GM19099 (cell line): Measurements from ENCODE around the gene ANAPC7.

Source experiments
- POLR2A ChIP-seq: IDR thresholded peaks from 3 replicates; pipeline ENCODE4 v1.6.1; 2011; ENCODE audit warnings: low read depth; ENCODE audit not compliant: insufficient read length; ENCODE audit errors: extremely low read depth

Gene ANAPC7

DNA sequence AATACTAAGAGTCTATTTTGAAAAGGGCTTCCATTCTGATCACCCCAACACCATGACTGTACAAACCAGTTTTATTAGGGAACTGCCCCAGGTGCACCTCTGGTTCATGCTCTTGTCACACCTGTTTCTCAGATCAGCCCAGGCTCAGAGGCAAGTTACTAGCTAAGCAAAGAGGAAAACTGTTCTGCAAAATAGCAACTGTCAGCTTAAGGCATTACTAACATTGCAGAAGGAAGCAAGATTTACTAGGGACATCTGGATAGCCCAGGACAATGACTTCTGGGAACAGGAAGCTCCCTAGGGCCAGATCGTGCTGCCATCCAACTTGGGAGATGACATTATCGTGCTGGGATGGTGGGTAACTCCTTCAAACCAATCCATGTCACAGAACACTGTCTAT, 30.1 kb downstream of the ANAPC7 start:
- no peak for TF ChIP-seq POLR2A

DNA sequence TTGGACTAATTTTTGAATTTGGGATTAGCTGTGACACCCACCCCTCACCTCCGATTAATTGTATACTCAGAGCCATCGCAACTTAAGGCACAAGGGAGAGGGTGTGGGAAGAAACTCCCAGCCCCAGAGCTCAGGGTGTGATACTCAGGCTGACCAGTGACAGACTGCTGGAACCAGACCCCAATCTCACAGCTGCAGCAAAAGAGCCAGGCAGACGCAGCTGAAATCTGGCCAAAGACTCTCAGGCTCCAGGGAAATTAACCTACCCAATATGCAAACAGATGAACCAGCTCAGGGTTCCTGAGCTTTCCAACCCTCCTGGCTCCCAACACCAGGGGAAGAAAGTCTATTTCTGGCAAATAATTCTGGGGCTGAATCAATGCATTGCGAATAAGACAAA, 30.5 kb downstream of the ANAPC7 start:
- TF ChIP-seq POLR2A: no peak

DNA sequence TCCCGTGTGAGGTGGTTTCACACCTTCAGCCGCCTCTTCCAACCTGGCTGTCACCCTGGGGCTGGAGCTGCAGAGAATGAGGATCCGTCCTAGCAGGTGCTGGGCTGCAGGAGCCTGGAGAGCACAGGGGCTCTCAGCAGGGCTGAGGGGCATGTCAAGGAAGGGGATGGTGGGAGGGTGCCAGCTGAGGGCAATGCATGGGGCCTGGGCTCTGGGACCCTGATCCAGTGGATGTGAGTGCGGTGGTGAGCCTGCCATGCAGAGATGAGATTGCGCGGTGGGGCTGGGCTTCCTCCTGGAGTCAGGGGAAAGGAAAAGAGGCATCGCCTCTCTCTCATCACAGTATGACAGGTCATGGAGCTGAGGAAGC, 31.5 kb downstream of the ANAPC7 start:
- TF ChIP-seq POLR2A: no peak

- no peak for TF ChIP-seq POLR2A
These were observed 32.0 kb downstream of the ANAPC7 start for GRCh38 chr12:110371408-110372055.

- TF ChIP-seq POLR2A: no peak
These were observed 32.7 kb downstream of the ANAPC7 start for GRCh38 chr12:110370732-110371231.

DNA sequence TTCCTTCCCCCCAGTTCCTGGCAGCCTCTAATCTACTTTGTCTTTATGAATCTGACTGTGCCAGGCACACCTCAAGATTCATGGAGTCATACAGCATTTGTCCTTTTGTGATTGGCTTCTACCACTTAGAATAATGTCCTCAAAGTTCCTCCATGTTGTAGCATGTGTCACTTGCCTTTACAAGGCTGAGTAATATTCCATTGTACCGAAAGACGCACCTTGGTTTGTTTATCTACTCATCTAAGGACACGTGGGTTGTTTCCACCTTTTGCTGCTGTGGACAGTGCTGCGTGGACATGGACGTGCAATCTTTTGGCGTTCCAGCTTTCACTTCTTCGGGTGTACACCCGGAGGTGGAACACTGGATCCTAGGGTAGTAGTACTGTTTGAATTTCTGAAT, 33.5 kb downstream of the ANAPC7 start:
- TF ChIP-seq POLR2A: no peak

DNA sequence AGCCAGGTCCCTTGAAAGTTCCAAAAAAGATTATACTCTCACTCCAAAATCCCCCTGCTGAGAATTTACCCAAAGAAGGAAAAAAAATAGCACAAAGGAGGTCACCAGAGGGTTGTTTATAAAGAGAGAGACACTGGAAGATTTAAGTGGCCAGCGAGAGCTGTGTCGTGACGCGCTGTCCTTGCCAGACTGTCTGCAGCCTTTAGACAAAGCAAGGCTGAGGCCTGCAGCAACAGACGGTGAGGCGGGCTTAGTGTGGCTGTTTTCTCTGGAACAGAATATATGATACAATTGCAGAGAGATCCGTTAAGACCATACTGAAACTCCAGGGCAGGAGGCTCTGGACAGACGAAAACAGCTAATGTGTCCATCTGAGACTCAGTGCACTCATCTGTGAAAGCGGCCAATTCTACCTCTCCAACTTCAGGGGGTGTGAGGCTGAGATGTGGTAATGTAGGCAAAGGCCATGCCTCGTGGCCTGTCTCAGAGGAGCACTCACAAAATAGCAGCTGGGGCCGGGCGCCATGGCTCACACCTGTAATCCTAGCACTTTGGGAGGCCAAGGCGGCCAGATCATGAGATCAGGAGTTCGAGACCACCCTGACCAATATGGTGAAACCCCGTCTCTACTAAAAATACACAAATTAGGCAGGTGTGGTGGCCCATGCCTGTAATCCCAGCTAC, 36.2 kb downstream of the ANAPC7 start:
- no peak for TF ChIP-seq POLR2A

GRCh38 chr12:110366321-110367142, 37.0 kb downstream of the ANAPC7 start:
- TF ChIP-seq POLR2A: no peak

DNA sequence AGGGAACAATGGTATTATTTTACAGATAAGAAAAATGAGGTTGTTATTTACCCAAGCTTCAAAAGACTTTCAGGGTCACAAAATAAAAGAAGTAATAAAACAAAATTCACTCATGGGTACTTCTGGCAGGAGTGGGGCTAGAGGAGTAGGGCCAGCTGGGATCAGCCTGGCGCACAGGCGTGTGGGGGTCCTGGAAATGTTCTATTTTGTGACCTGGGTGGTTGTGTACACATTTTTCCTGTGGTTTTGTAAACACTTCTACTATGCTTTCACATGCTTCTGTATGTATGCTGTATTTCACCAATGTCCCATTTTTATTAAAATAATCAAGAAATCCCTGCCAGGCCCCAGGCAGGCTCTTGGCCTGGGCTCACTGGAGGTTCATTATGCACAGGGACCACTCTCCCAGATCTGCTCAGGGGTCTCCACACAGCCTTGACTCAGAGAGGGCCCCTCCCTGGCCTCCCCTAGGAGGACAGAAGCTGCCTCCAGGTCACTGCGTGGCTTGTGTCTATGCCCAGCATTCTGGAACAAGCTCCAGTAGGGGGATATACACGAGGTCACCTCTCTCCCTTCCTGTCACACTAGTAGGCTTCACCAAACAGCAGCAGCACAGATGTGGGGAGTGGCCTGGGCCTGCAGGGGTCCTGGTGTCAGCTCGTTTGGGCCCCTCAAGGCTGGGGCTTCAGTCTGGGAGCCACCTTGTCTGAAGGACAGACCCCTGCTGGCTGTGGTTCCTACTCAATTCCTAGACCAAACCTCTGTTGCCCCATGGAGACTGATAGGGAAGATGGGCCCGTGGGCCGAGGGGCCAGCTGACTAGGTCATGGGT, 37.8 kb downstream of the ANAPC7 start:
- no peak for TF ChIP-seq POLR2A

- TF ChIP-seq POLR2A: no peak
These were observed 42.3 kb downstream of the ANAPC7 start for GRCh38 chr12:110361216-110361615.

- no peak for TF ChIP-seq POLR2A
These were observed 48.4 kb downstream of the ANAPC7 start for GRCh38 chr12:110355073-110355472.

DNA sequence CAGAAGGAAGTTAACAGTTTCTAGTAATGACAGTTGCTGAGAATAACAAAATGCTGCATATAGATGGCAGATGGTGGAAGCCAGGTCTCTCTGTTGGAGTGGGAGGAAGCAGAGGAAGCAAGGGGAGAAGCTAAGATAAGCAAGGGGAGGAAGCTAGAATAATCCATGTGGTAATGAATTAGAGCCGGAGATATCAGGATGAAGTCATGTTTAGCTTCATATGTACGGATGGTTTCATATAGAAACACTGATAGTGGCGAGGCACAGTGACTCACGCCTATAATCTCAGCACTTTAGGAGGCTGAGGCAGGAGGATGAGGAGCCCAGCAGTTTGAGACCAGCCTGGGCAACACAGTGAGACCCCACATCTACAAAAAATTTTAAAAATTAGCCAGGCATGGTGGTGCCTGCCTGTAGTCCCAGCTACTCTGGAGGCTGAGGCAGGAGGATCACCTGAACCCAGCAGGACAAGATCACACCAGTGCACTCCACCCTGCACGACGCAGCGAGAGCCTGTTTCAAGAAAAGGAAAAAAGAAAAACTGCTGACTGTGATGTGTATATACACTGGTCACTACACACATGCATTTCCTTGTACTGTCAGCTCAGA, 49.2 kb downstream of the ANAPC7 start:
- TF ChIP-seq POLR2A: no peak

GRCh38 chr12:110353211-110353965, 50.1 kb downstream of the ANAPC7 start:
- TF ChIP-seq POLR2A: no peak

DNA sequence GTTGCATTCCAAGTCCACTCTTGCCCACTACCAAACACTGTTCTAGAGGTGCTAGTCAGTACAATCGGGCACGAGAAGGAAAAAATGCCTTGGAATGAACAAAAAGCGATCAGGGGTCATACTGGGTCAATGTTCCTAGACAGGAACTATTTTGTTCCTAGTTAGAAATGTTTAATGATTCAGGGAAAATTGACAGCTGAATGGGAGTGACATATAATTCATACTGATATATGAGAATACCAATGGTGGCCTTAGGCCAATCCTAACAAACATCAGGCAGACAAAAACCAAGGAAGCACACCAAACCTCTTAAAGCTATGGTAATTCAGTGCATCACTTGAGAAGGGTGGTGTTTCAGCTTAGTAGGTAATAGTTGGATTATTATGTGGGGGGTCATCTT, 51.1 kb downstream of the ANAPC7 start:
- no peak for TF ChIP-seq POLR2A

GRCh38 chr12:110351119-110351518, 52.4 kb downstream of the ANAPC7 start:
- no peak for TF ChIP-seq POLR2A
